Activated CD4-positive, alpha-beta T cell treated with anti-CD3 and anti-CD28 coated beads, Interleukin-2, Interleukin-4, amounts not matched to agents 100 ng/mL and 50 ng/mL, durations not matched to agents 16 hours and 8 hours (primary cell): ENCODE results near the gene KRTAP5-6.
"Not testable (repeated sequence)": the region's sequence is repeated elsewhere in the genome, so short reads cannot be mapped to it uniquely, and the experiment has no call there.

ENCODE experiments used
- DNase-seq: peaks from one replicate; pipeline ENCODE4 v3.0.0-alpha.2; 2020; ENCODE audit warnings: low spot score

KRTAP5-6 gene

GRCh38 chr11:1661454-1662269, 35.3 kb upstream of the KRTAP5-6 start:
- DNase-seq = not testable (repeated sequence)

DNA sequence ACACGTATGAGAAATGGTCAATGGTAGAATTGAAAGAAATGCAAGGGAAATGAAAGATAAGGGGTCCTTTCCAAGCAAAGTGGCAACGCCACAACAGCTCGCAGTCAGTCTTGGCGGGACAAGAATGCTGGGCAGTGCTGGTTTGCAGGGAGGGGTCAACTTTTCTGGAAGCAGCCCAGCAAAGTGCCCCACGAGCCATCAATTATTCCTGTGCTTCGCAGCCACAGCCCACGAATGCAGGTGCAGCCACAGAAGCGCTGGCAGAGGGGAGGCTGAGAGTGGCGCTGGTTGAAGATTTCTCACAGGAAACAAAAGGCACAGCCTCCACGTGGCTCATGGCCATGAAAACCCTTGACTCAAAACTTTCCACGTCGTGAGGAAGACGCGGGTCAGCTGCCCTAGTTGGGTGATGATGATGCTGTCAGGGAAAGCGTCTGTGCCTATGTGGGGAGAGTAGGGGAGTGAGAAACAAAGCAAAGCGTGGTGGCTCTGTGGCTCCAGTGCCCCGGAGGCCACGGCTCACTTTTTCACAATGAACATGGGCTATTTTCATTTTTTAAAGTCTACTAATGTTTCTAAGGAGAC, 34.2 kb upstream of the KRTAP5-6 start:
- DNase-seq = not testable (repeated sequence)

- no peak for DNase-seq
These were observed 31.7 kb upstream of the KRTAP5-6 start for GRCh38 chr11:1665313-1665712.

- DNase-seq = no peak
These were observed 29.7 kb upstream of the KRTAP5-6 start for GRCh38 chr11:1667121-1667850.

- DNase-seq = no peak
These were observed 29.1 kb upstream of the KRTAP5-6 start for GRCh38 chr11:1667906-1668305.

DNA sequence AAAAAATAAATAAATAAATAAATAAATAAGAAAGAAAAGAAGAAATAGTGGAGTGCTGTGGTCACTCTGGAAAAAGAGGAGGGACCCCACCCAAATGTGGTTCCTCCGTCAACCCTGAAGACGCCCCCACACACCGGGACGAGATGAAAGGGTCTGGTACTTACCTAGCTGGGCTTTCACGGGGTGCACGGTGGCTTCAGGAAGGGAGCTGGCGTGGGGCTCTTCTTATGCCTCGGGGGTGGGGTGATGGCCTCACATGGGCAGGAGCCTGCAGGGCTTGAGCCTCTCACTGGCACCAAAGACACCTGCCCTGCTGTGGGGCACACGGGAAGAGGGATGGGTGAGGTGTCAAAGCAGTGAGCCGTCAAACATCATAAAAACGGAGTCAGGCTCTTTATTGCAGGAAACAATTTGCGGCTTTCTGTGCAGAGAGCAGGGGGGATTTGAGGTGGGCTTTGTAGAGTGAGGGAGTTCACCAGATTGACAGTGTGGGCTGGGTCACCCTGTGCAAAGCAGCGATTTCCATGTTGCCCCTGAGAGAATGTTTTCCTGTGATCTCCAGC, 28.0 kb upstream of the KRTAP5-6 start:
- DNase-seq = no peak

DNA sequence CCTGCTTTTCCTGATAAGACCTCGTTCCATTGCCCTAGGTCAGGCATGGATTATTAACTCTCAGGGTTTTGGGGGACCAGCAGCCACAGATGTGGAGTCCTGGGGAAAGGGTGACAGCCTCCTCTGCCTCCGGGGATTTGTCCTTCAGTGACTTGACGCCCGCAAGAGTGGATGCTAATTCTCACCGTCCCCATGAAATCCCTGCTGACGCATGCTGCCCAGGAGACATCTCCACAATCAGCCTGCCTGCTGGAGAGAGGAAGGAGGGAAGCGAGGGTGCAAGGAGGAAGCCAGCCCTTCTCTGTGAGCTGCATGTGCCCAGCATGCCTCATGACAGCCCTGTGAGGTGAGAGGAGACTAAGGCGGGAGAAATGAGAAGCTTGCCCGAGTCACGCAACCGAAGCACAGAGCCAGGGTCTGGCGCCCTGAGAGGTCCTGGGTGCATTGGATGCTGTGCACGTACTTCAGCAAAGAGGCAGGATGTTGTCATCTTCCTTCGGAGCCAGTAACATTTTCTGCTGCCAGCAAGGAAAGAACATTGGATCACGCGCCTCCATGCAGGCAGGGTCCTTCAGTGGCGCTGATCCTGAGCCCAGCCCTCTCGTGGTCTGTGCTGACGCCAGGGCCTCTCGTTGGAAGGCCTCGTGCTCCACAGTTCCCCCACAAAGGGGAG, 27.3 kb upstream of the KRTAP5-6 start:
- DNase-seq = no peak

DNA sequence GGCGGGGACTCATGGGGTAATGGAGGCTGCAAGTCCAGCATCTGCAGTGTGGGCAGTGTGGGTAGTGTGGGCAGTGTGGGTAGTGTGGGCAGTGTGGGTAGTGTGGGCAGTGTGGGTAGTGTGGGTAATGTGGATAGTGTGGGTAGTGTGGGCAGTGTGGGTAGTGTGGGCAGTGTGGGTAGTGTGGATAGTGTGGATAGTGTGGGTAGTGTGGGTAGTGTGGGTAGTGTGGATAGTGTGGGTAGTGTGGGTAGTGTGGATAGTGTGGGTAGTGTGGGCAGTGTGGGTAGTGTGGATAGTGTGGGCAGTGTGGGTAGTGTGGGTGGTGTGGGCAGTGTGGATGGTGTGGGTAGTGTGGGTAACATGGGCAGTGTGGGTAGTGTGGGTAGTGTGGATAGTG, 26.5 kb upstream of the KRTAP5-6 start:
- not testable (repeated sequence) for DNase-seq

DNA sequence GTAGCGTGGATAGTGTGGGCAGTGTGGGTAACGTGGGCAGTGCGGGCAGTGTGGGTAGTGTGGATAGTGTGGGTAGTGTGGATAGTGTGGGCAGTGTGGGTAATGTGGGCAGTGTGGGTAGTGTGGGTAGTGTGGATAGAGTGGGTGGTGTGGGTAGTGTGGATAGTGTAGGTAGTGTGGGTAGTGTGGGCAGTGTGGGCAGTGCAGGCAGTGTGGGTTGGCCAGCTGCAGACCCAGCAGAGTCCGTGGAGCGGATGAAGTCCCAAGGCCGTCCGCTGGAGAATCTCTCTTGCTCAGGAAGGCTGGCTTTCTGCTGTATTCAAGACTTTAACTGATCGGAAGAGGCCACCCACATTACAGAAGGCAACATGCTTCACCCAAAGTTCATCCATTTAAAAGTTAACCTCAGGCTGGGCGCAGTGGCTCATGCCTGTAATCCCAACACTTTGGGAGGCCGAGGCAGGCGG, 26.1 kb upstream of the KRTAP5-6 start:
- DNase-seq = no peak

DNA sequence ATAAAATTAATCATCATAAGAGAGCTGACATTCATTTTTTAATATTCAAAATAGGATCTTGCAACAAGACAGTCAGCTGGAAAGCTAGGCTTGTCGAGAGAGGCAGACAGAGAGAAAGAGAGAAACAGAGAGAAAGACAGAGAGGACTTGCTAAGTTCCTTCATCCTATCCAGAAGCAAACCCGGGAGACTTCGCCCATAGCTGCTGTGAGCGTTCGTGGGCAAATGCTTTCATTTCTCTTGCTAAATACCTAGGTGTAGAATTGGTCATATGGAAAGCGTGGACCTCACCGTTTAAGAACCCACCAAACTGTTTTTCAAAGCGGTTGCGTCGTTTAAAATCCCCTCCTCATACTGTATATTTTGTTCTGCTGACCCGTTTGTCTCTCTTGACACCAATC, 25.3 kb upstream of the KRTAP5-6 start:
- no peak for DNase-seq

DNA sequence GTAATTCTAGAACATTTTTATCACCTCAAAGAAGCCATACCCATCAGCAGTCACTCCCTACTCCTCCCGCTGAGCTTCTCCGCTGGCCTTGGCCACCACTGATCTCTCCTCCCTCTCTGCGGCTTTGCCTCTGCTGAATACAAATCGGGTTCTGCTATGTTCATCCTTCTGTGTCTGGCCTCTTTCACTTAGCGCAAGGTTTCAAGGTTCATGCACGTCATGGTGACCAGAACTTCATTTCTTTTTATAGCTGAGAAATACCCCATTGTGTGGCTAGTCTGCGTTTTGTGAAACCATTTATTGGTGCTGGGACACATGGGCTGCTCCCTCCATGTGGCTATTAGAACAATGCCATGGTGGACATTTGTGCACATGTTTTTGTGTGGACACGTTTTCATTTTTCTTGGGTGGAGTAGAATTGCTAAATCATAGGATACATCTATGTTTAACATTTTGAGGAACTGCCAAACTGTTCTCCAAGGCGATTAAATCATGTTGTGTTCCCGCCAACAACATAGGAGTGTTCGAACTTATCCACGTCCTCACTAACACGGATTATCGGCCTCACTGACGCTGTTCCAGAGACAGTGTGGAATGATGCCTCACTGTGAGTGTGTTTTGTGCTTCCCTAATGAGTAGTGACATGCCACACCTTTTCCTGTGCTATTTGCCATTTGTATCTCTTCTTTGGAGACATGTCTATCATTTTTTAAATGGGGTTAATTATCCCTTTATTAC, 24.2 kb upstream of the KRTAP5-6 start:
- no peak for DNase-seq

GRCh38 chr11:1673446-1674172, 23.4 kb upstream of the KRTAP5-6 start:
- DNase-seq = no peak

DNA sequence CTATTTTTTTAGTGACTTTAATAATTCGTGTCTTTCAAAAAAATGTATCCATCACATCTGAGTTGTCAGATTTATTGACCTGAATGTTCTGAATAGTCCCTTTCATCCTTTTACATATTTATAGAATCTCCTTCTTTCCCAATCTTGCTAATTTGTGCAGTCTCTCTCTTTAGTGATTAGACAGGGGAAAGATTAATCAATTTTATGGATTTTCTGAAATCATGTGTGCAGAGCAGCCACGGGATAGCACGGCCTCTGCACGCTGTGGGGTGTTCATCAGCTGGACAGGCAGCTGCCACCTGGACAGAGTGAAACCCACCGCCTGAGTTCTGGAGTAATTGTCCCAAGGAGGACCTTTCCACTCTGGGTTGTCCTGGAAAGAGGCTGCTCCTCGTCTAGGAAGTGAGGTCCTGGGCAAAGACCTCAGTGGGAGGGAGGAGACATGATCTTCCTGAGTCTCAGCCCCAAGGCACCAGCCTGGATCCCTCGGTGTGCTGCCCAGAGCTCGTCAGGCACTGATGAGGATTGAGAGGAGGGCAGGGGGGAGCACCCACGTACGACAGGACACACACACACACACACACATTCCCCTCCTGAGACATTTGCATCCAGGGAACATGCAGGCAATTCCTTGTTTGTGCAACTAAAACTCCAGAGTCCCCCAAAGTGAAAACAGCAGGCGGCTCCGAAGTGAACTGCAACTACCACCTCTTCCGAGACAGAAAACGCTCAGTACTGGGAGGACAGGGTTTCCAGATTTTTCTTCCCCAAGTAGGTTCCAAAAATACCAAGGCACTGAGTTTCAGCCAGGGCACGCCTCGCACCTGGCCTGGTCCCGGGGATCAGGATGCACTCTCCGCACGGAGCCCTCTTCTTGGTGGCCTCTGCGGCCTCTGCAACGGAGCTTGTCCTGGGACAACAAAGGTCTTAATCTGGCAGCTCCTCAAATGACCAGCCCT, 22.5 kb upstream of the KRTAP5-6 start:
- DNase-seq = no peak

- DNase-seq = no peak
These were observed 21.3 kb upstream of the KRTAP5-6 start for GRCh38 chr11:1675536-1676228.

DNA sequence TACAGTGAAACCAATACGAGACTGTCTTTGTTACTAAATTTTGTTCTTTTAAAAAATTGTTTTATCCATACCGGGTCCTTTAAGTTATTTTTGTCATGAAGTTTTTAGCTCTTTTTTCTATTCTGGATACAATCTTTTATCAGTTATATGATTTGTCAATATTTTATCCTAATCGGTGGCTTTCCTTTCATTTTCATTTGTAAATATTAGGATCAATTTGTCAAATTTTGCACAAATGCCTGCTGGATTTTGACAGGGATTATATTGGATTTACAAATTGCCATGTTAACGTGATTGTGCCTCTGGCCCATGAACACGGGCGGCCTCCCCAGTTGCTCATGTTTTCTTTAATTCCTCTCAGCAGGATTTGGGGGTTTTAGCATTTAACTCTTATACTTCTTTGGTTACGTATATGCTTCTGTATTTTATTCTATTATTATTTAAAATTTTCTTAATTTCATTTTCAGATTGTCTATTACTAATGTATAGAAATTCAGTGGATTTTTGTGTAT, 20.7 kb upstream of the KRTAP5-6 start:
- no peak for DNase-seq

DNA sequence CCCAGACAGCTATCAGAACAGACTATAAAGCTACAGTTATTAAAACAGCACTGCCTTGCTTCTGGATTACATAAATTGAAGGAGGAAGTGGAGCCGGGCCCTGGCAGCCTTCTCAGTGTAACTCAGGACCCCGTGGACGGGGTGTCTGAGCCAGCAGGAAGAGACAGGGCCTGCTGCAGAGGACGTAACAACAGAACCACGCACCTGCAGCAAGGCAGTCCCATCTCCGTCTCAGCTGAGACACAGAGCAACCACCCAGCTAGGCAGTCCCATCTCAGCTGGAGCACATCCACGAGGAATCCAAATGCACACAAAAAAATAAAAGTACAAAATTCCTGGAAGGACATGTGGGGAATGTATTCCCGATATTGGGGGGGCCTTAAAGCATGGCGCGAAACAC, 17.1 kb upstream of the KRTAP5-6 start:
- DNase-seq = no peak

DNA sequence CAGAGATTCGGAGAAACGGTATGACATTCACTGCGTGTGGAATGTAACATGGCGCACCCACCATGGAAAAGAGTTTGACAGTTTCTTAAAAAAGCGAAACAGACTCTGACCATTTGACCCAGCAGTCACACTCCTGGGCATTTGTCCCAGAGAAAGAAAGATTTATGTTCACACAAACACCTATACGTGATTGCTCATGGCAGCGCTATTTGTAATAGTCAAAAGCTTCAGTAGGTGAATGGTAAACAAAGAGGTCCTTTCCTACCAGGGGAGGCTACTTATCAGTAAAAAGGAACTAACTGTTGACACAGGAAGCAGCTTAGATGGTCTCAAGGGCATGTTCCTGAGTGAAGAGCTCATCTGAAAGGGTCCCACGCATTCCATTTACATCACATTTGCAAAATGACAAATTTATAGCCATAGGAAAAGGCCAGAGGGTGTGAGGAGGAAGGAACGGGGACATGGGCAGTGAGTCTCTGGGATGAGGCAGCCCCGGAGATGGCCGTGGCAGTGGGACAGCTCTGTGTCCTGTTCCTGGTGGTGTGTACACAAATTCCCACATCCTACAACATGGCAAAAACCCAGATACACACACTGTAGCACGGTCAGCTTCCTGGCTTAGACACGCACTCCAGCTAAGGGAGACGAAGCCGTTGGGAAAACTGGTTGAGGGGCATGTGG, 14.6 kb upstream of the KRTAP5-6 start:
- no peak for DNase-seq

DNA sequence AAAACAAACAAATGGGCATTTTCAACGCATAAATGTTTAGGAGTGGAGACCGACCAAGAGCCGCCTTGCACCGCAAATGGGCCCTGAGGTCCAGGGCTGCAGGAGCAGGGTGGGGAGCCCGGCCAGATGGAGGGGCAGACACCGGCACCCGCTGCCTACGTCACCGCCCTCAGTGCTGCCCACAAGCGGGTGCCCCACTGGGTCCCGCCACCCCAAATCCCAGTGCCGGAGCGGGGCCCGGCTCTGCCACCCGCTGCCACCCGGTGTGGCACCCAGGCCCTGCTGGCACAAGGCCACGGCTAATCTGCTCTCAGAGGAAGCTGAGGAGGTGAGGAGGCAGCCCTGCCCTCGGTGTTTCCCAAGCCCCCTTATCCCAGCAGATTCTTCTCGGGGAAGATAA, 13.8 kb upstream of the KRTAP5-6 start:
- DNase-seq = not testable (repeated sequence)
